ENCODE results near the gene NTRK2.
A peak's percentile ranks its signal among the peaks of the same experiment; 100 is the strongest.

Gene NTRK2

DNA sequence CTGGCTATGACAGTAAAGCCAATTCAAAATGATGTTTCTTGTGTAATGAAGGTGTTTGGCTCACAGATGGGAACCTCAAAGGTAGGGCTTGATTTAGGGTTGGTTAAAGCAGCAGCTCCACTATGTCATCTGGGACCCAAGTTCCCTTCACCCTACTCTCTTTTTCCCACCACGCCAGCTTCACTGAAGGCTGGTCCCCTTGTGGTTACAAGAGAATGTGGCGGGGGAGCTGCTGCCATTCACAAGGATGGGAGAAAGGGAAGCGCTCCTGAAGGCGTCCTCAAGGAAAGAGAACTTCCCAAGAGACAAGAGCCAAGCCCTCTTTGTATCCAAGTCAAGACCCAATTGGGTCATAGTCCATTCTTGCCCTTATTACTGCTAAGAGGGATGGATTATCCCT lies 72.7 kb downstream of the NTRK2 start:
- DNase-seq = no peak

DNA sequence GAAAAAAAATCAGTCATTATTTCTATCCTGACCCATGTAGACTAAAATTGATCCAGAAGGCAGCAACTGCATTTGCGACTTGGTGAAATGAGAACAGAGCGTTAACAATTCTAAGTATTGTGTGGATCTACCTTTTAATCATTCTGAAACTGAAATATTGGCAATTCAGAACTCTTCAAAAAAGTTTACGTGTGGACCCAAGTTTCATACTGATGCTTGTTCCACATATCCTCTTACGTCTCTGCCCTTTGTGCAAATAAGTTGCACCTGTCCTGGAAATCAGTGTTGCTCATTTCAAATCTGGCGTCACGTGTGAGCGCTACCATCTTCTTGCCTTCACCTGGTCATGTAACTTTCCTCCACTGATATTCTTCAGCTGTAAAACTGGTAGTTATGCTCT lies 74.7 kb downstream of the NTRK2 start:
- no peak for DNase-seq

GRCh38 chr9:84744726-84745125 lies 75.2 kb downstream of the NTRK2 start:
- no peak for DNase-seq

DNA sequence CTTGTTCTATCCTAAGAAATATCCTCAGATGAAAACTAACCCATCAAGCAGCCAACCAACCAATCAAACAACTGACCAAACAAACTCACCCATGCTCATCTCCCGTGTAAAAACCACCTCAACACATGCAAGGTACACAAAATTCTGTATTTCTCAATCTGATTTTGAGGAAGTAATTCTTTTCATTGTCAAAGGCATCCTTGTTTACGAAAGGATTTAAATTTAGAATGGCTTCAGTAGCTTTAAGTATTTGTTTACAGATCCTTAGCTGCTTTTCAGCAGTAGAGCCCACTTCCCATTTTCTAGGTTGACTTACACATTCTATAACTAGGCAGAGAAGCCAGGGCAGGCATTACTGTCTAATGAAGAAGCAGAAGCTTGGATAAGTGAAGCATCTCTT lies 78.6 kb downstream of the NTRK2 start:
- DNase-seq = no peak

DNA sequence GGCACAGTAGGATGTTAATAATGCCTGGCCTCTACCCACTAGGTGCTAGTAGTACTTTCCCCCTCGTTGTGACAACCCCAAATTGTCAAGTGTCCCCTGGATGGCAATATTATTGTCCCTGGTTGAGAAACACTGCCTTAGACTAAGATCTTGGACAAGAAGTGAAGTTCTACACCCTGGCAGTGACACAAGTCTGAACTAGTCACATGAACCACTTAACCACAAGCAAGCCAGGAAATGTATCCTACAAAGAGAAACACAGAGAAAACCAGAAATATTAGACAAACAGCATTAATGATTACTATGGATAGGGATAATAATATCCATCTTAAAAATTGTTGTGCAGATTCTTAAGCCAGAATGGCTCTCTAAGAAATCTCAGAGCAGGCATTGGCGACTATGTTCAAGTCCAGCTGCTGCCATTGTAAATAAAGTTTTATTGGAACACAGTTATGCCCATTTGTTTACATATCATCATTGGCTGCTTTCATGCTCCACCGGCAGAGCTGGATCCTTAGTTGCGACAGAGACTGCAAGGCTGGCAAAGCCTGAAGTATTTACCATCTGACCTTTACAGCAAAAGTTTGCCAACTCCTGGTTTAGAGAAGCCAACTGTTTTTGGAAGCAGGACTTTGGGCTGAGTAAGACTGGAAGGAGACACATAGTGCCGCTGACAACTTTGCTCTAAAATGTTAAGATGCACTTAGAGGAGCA lies 80.8 kb downstream of the NTRK2 start:
- no peak for DNase-seq

DNA sequence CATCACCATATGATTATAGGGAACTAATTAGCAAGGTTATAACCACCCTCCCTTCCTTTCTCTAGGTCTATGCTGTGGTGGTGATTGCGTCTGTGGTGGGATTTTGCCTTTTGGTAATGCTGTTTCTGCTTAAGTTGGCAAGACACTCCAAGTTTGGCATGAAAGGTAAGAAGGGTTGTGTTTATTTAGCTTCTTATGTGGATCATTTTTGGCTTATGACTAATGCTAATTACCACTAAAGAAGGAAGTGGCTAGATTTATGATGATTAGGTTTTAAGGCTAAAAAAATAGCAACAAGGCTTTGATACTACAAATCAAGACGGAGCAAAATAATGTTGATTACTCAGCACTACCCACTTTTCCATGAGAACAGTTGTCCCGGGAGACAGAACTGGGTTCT lies 82.4 kb downstream of the NTRK2 start:
- peak in 1 of 2 donors; percentile 31 for DNase-seq

DNA sequence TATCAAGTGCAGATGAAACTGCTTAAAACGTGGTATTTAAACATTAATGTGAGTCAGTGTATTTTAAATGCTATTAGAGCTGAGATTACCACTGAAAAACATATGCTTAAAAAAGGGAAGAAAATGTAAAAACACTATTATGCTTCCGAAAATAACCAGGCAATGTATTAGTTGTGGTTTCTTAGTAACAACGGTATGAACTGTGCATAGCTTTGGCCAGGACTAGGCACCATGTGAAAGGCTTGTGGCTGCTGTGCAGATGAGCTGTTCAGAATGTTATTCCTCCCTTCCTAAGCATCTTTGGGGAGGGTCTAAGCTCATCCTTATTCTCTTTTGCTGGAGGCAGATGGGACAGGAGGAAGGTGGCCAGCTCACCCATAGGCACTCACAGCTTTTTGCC lies 84.9 kb downstream of the NTRK2 start:
- DNase-seq = no peak

DNA sequence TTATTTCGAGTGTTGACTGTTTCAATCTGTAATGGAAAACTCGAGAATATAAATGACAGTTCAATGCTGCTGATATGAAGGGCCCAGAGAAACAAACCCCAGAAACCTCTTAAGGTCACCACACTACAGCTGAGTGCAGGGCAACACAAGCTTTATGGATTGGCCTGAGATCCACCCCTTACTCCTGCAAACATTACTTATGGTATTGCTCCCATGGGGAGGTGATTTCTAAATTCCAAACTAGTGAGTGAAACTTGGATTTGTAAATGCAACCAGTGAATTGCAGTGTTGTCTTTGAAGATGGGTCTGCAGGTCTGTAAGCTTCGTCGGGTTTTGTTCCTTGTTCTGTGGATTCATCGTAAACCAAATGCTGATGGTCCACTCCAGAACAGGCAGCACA lies 85.4 kb downstream of the NTRK2 start:
- no peak for DNase-seq

- no peak for DNase-seq
These were observed 85.9 kb downstream of the NTRK2 start for GRCh38 chr9:84755380-84755779.

GRCh38 chr9:84756171-84756570 lies 86.6 kb downstream of the NTRK2 start:
- DNase-seq = no peak

GRCh38 chr9:84756731-84757130 lies 87.2 kb downstream of the NTRK2 start:
- DNase-seq = no peak

- DNase-seq = no peak
These were observed 89.3 kb downstream of the NTRK2 start for GRCh38 chr9:84758817-84759216.

- DNase-seq = peak in 1 of 2 donors; percentile 46
These were observed 89.8 kb downstream of the NTRK2 start for GRCh38 chr9:84759300-84759750.

- DNase-seq = no peak
These were observed 90.3 kb downstream of the NTRK2 start for GRCh38 chr9:84759804-84760203.

- DNase-seq = no peak
These were observed 91.7 kb downstream of the NTRK2 start for GRCh38 chr9:84761137-84761808.

DNA sequence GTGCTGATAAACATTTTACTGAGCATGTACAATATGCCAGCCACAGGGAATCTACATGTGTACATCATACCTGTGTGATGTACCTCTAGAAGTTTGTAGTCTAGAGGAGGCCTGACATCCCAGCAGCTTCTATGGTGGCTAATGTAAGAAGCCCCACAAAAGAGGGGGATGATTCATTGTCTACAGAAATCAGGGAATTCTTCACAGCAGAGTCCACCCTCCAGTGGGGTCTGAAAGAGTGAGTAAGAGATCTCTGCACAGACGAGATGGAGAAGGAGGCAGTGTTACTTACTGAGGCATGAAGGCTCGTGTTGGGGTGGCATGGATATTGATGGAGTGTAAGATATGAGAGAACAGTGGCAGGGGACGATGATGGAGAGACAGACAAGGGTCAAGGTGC lies 103.0 kb downstream of the NTRK2 start:
- no peak for DNase-seq

GRCh38 chr9:84773022-84773421 lies 103.5 kb downstream of the NTRK2 start:
- no peak for DNase-seq

GRCh38 chr9:84775056-84775643 lies 105.6 kb downstream of the NTRK2 start:
- no peak for DNase-seq

- no peak for DNase-seq
These were observed 109.0 kb downstream of the NTRK2 start for GRCh38 chr9:84778570-84778969.

- no peak for DNase-seq
These were observed 110.4 kb downstream of the NTRK2 start for GRCh38 chr9:84779883-84780282.

- DNase-seq = no peak
These were observed 110.9 kb downstream of the NTRK2 start for GRCh38 chr9:84780385-84780784.

GRCh38 chr9:84781458-84781857 lies 111.9 kb downstream of the NTRK2 start:
- DNase-seq = peak in 1 of 2 donors; percentile 14

DNA sequence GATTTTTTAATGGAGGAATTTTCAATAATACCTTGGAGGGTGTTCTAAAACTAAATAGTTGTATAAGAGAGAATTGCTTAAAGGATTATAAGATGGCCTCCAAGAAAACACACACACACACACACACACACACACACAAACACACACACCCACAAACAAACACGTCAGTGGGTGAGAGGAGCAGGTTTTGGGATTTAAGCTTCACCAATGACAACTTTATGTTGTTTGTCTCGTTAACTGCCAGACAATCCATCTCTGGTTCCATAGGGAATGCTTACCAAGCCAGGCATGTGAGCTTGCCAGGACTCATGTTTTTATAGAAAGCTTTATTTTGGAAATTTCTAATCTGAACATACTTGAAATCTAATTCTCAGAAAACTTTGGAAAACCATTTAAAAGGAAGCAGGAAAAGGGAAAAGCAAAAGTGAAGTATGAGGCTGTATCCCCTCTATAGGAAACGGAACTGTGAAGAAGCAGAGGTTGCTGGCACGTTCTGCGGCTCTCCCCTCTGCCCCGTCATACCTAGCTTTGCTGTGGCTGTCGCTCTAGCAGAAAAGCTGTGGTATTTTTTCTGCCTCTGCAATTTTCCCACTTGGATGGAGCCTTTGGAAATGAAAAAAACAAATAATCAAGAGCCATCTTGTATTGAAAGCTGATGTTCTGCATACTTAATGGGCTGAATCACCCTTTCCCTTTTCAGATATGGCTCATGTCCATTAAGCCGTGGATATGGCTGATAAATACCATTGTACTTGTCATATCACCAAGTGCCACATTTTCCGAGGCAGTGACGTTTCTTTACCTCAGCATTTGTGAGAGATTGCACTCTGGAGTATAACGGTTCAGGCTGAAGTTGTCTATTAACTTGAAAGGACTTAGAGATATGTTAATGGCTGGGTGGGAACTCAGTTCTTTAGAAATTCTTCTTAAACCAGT lies 112.7 kb downstream of the NTRK2 start:
- DNase-seq = no peak

Measured in CD4-positive, alpha-beta T cell treated with Interleukin-4 for 1 hour (primary cell).